HG03135 (cell line): ENCODE results near the gene PMS2.
"Not testable (repeated sequence)": the region's sequence is repeated elsewhere in the genome, so short reads cannot be mapped to it uniquely, and the experiment has no call there.

Experiments used
- ATAC-seq: cut with Tn5 transposase; IDR thresholded peaks from one replicate; pipeline ENCODE4 v1.9.1; 2021; ENCODE audit warnings: mild to moderate bottlenecking, moderate library complexity; ENCODE audit not compliant: unreplicated experiment

Gene PMS2

DNA sequence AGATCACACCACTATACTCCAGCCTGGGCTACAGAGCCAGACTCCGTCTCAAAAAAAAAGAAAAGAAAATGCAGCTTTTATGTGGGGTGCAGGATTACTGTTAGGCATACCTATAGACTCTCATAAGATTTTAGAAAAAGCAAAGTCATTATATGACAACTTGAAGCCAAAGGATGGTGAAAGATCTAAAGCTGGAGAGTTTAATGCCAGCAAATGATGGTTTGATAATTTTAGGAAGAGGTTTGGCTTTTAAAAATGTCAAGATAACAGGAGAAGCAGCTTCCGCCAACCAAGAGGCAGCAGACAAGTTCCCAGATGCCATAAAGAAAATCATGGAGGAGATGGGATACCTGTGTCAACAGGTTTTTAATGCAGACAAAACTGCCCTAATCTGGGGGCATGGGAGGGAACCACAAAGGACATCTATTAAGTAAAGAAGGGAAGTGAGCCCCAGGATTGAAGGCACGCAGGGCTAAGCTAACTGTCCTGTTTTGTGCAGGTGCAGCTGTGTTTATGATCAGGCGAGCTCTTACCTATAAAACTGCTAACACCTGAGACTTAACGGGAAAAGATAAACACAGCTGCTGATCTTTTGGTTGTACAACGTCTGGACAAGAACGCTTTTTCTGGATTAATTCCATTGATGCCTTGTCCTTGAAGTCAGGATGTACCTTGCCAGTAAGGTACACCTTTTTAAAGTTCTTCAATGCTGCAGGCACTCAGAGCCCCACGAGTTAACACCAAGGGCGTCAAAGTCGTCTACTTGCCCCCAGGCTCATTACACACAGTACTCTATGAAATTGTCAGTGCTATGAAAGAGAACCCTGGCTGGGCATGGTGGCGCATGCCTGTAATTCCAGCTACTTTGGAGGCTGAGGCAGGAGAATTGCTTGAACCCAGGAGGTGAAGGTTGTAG is 11.8 kb upstream of the PMS2 start:
- no peak for ATAC-seq

DNA sequence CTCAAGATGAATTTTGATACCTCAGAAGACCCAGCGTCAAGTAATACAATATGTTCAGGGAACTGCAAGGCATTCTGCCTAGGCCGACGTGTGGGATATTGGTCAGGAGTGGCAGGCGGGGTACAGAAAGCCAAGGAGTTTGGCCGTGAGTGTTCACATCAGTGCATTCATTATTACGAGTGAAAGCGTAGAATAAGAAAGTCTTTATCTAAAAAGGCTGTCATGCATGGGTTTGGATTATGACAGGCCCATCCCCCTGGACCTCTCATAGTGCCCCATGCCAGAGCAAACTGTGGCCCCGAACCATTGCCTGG is 7.8 kb upstream of the PMS2 start:
- ATAC-seq, result no peak

DNA sequence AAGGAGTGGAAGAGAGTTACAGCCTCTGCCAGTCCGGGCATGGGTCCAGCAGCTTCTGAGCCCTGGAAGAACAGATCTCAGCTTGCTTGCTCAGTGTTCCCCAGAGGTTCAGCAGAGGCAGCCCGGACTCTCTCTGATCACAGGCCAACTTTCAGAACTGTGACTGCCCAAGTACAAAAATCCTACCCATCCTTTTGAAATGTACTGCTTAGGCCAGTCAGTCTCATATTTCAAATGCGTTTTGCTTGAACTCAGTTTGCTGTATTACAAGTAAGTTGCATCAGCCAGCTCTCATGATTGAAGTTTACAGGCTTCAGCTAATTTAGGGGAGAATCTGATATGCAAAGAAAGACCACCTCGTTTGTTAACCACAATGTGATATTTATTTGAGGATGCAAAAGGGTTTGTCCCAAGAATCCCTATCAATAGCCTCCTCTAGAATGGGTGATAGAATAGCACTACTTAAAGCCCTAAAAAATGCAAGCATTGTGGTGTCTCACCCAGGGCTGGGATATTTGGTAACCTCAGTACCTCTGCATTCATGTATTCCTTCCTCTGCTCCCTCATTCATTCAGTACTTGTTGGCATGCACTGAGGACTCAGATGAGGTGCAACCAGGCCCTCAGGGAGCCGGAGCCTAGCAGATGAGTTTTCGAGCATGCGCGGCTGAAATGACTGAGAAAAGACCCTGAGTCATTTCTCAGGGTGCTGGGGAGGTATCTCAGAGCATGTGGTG is 7.2 kb upstream of the PMS2 start:
- ATAC-seq, result no peak

DNA sequence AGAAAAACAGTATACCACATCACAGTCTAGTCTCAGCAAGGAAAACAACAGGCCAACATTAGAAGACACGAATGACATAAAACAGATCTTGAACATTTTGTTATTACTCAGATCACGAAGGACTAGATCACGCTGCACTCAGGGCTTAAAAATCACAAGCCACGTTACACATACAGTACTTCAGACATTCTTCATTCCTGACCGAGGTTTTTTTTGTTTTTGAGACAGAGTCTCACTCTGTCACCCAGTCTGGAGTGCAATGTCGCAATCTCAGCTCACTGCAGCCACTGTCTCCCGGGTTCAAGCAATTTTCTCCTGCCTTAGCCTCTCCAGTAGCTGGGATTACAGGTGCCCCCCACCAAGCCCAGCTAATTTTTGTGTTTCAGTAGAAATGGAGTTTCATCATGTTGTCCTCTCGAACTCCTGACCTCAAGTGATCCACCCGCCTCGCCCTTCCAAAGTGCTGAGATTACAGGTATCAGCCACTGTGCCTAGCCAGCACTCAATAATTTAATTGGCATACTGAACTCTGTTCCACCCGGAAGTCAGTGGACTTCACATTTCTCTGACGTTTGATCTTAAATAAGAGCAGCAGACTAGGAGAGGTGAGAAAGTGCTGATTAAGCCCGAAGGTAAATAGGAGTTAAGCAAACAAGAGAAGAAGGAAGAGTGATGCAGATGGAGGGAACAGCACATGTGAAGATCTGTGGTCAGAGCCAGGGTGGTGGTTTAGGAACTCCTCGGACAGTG is 3.7 kb upstream of the PMS2 start:
- no peak for ATAC-seq

DNA sequence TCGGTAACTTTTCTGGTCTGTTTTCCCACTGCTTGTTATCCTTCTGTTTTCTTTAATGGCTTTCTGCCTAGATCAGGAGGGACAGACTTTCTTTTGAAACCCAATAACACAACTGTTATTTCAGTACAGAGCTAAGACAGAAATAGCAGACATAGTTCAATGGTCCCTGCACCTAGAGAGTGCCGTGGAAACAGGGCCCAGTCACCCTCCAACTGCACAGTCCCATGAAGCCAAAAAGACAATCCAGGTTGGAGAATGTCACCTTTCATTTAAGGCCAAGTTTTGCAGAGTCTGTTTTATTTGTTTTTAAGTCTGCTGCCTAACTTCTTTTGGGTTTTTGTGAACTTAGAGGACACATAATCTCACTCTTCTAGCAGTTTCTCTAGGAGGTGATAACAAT is 2.7 kb upstream of the PMS2 start:
- ATAC-seq, result no peak

DNA sequence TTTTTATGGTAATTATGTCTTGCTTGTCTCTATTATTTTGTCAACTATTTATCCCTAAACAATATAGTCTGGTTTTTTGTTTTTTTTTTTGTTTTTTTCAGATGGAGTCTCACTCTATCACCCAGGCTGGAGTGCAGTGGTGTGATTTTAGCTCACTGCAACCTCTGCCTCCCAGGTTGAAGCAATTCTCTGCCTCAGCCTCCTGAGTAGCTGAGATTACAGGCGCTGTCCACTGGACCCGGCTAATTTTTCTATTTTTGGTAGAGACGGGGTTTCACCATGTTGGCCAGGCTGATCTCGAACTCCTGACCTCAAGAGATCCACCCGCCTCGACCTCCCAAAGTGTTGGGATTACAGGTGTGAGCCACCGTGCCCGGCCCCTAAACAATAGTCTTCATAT is 1.5 kb upstream of the PMS2 start:
- ATAC-seq, result not testable (repeated sequence)

DNA sequence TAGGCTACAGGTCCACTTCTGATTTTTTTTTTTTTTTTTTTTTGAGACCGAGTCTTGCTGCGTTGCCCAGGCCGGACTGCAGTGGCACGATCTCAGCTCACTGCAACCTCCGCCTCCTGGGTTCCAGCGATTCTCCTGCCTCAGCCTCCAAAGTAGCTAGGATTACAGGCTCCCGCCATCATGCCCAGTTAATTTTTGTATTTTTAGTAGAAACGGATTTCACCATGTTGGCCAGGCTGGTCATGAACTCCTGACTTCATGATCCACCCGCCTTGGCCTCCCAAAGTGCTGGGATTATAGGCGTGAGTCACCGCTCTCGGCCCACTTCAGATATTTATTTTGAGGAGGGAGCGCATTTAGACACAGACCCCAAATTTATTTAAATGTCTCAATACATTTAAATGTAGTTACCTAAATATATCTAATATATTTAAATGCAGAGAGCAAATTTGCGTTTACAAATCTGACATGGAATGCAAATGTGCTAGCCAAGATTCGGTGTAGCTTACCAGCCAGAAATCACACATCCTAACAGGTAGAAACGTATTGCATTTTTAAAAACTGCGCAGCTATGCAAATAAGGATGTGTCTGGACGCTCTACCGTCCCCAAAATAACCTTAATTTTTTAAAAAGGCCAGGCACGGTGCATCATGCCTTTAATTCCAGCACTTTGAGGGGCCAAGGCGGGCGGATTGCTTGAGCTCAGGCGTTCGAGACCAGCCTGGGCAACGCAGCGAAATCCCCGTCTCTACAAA is 836 bp downstream of the PMS2 start:
- not testable (repeated sequence) for ATAC-seq

DNA sequence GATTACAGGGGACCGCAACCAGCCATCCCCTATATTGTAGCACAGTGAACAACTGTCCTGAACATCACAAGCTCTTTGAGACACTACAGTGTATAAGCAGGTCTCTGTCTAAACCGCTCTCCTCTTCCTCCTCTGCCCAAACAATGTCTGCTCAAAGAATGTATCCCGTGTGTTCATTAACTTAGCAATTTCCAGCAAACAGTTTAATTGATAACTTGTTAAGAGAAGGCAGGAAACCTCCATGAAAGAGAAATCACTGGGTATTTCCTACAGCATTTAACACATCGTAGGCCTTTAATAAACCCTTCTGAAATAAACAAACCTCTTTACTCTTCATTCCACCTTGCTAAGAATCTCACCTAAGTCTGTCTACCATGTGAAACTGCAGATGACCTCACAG is 1.5 kb downstream of the PMS2 start:
- no peak for ATAC-seq

DNA sequence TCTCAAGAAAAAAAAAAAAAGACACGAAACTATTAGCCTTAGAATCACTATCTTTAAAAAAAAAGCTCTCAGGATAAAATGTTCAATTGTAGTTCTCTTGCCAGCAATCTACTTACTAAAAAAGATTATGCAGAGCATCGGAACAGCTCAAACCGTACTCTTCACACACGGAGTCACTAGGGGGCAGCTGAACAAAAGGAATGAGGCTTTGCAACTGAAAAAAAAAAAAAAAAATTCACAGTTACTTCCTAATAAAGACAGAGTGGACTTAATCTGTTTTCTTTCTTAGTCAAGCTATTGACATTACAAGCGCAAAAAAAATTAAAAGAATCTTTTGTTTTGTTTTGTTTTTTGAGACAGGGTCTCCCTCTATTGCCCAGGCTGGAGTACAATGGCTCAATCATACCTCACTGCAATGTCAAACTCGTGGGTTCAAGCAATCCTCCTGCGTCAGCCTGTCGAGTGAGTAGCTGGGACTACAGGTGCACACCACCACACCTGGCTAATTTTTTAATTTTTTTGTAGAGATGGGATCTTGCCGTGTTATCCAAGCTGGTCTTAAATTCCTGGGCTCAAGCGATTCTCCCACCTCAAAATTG is 11.5 kb downstream of the PMS2 start:
- ATAC-seq, result no peak

DNA sequence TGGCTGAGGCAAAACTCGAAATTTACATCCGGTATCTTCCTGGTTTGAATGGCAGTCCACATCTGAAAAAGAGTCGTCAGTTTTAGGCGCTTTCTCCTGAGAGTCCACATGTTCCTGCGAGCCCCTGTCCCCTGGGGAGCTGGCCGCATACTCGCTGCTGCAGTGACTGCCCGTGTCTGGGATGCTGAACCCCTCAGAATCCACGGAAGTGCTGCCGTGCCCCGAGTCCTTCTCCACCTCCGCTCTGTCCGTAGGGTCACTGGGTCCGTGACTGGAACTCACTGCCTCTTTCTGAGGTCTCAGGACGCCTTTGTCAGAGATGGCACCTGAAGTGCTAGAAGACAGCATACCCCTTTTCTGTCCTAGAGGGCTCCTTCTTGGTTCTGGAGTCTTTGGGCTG is 21.8 kb downstream of the PMS2 start:
- not testable (repeated sequence) for ATAC-seq

DNA sequence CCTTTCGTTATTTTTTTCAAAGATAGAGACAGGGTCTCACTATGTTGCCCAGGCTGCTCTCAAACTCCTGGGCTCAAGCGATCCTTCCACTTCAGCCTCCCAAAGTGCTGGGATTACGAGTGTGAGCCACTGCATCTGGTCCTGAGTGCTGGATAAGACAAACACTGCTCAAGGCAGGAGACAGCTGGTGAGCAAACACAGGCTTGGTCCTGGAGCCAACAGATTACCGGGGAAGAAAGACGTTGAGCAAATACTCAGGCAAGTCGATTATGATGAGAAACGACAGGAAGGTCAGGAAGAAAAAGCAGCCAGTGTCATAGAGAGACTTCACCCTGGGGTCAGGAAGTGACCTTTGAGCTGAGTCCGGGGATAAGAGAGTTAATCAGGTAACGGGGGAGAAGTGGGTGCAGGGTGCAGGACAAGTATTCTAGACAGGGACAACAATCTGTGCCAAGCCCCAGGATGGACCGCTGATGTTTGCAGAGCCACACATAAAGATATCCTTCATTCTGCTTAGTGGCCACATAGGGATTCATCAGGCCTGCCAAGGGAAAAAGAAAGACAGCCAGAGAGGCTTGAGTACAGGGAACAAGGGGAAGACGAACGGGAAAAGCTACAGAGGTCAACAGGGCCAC is 29.1 kb downstream of the PMS2 start:
- not testable (repeated sequence) for ATAC-seq

DNA sequence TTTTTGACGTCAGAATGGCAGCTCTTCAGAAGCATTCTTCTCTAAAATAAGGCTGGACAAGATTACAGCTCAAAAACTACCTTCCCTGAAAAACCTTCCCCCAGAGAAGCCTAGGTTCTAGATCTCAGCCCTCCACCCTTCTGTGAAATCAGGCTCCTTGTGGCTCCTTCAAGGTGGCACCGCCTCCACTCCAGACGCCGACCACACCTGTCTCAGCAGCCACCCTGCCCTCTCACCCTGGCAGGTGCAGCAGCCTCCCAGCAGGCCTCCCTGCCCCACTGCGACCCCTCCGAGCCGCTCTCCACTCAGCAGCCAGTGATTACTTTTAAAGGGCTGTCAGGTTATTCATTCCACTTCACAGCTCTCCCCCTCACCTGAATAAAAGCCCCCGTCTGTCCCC is 35.3 kb downstream of the PMS2 start:
- not testable (repeated sequence) for ATAC-seq

DNA sequence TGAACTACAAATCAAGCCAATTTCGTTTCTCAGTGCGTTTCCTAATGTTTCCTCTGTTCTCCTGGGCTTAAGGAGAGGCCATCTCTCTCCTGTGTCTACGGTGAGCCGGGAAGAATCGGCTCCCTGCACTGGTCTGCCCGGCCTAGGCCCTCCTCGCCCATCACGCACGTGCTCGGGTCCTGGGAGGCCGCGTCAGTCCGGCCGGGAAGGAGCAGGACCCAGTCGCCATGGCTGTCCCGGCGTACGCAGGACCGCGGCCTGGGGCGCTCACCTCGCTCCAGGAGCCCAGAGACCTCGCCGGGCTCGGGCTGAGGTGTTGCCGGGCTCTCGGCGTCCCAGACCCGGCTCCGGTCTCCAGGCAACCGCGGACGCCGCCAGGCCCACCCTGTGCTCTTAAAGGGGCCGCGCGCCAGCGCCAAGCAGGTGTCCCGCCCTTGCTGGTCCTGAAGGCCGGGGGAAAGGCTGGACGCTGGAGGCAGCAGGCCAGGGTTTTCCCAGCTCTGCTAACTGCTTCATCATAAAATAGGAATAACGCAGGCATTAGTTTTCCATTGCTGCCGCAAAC is 38.4 kb downstream of the PMS2 start, which contains the start of gene RSPH10B:
Gene RSPH10B (minus strand): TSS at position 343 of the 565 bp plus-strand sequence. CDS start 3,573 bp downstream, outside the sequence.
- ATAC-seq, result not testable (repeated sequence)

DNA sequence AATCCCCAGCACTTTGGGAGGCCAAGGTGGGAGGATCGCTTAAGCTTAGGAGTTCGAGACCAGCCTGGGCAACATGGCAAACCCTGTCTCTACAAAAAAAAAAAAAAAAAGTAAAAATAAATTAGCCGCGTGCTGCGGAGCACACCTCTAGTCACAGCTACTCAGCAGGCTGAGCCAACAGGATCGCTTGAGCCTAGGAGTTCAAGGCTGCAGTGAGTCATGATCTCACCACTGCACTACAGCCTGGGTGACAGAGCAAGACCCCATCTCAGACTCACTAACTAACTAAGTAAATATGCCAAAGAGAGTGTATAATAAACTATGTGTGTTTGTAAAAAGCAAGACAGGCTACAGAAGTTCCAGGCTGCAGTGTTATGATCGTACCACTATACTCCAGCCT is 45.0 kb downstream of the PMS2 start:
- not testable (repeated sequence) for ATAC-seq

DNA sequence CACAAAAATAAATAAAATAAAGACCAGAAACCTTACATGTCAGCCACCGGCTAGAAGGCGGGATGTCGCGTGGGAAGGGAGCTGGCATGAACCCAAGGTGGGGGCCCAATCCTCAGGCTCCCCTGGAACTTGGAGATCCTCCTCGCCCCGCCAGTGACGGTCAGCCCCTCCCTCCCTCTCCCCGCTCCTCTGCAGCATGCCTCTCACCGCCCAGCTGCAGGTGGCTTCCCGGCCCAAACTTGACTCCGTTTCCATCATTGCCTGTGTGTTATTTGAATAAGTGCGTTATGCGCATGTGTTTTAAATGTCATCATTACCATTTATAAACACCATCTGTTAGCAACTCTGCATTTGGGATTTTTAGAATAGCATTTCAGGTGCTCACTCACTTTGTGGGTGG is 45.6 kb downstream of the PMS2 start:
- not testable (repeated sequence) for ATAC-seq

DNA sequence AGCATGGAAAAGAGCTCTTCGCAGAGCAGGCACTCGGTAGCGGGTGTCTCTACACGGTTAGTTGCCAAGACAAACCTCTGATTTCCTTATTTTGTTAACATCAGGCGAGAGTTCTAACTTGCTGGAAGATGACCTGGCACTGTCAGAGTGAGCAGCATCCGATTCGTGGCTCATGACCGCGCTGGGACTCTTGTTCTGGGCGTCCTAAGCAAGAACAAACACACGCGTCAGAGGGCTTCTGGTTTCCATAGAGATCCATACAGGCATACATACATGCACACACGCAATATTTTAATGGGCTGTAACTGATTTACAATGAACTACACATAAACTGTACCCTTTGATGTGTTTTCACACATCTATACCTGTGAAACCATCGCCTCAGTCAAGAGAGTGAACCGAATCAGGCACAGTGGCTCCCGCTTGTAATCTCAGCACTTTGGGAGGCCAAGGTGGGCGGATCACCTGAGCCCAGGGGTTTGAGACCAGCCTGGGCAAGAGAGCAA is 73.9 kb downstream of the PMS2 start:
- ATAC-seq, result not testable (repeated sequence)

DNA sequence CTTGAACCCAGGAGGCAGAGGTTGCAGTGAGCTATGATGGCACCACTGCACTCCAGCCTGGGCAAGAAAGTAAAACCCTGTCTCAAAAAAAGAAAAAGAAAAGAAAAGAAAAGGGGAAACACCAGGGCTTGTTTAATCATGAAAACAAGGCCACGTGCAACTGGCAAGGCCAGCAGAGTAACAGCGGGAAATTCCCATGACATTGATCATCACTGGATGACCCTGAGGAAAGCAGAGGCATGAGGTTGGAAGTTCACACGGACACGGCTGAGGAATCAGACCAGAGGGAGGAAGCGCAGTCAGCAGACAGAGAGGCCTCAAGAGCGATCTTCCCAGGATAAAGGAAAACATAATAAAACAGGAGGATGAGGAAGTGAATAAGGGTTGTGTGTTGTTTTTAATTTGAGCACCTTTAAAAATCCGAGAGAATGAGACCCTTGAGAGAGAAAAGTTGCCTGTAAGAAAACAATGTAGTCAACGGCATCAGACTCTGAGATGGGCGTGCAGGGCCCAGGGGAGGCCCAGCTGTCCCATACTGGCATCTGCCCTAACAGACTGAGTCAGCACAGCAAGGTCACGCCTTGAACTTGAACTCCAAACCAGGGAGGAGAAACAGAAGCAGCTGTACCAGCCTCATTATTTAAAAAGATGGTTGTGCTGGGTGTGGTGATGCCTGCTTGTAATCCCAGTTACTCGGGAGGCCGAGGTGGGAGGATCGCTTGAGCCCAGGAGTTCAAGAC is 76.8 kb downstream of the PMS2 start:
- ATAC-seq, result not testable (repeated sequence)

DNA sequence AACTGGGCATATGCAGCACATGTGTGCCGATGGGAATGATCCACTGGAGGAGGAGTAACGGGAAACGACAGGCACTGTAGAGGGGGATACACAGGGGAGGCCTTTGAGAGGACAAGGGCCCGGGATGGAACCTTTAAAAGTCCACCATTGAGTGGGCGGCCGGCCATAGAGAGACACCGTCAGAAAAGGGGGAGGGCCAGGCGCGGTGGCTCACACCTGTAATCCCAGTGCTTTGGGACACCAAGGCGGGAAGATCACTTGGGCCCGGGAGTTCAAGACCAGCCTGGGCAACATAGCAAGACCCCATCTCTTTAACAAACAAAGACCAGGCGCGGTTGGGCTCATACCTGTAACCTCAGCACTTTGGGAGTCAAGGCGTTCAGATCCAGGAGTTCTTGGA is 77.6 kb downstream of the PMS2 start:
- not testable (repeated sequence) for ATAC-seq

DNA sequence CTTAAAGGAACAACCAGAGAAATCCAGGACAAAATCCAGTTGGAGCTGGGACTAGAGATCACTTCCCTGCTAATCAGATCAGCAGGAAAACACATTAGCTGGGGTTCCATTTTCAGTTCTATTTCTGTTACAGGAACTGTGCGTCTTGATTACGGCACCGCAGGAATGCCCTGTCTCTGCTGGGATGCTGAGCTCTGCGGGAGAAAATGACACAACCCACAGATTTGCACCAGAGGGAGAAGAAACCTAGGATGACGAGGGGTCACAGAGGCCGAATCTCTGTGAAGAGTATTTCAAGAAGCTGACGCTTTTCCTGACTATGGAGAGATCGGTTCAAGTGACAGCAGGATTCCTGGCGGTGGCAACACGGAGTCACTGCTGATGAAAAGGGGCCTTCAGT is 78.6 kb downstream of the PMS2 start:
- ATAC-seq, result not testable (repeated sequence)
